H9 (cell line): ENCODE measurements around the gene TMEM131. TPM values are rescaled to one million over a fixed set of nuclear protein-coding genes. Genes with fewer than 3 reads are reported as not detected.

Experiments
- DNase-seq: peaks from one replicate; pipeline ENCODE4 v3.0.0-alpha.2; 2017
- H2AFZ ChIP-seq: one replicate; pipeline ENCODE4 v1.6.1; 2013; ENCODE audit warnings: mild to moderate bottlenecking, low read length, control low read depth, moderate library complexity
- H2AK5ac ChIP-seq: 2 replicates; pipeline ENCODE4 v1.6.1; 2013; ENCODE audit warnings: low read length, control low read depth, mixed read lengths; ENCODE audit not compliant: insufficient read length
- H2BK120ac ChIP-seq: one replicate; pipeline ENCODE4 v1.6.1; 2013; ENCODE audit warnings: low read depth, mild to moderate bottlenecking, low read length, control low read depth, inconsistent platforms; ENCODE audit not compliant: poor library complexity, severe bottlenecking
- H2BK12ac ChIP-seq: 2 replicates; pipeline ENCODE4 v1.6.1; 2013; ENCODE audit warnings: low read length, control low read depth, mixed read lengths, low read depth; ENCODE audit not compliant: insufficient read length
- H2BK15ac ChIP-seq: 2 replicates; pipeline ENCODE4 v1.6.1; 2013; ENCODE audit warnings: low read depth, low read length, control low read depth
- H2BK20ac ChIP-seq: one replicate; pipeline ENCODE4 v1.6.1; 2013; ENCODE audit warnings: low read depth, mild to moderate bottlenecking, low read length, control low read depth, inconsistent platforms; ENCODE audit not compliant: poor library complexity, severe bottlenecking
- H2BK5ac ChIP-seq: 2 replicates; pipeline ENCODE4 v1.6.1; 2013; ENCODE audit warnings: low read length, control low read depth, mixed read lengths; ENCODE audit not compliant: insufficient read length
- H3K14ac ChIP-seq: 2 replicates; pipeline ENCODE4 v1.6.1; 2013; ENCODE audit warnings: low read length, control low read depth; ENCODE audit not compliant: insufficient read depth
- H3K18ac ChIP-seq: 2 replicates; pipeline ENCODE4 v1.6.1; 2013; ENCODE audit warnings: low read depth, mild to moderate bottlenecking, mixed read lengths, low read length, control low read depth; ENCODE audit not compliant: insufficient read length
- H3K23ac ChIP-seq: 2 replicates; pipeline ENCODE4 v1.6.1; 2013; ENCODE audit warnings: low read length, control low read depth, mixed read lengths, low read depth; ENCODE audit not compliant: insufficient read length
- H3K23me2 ChIP-seq: 2 replicates; pipeline ENCODE4 v1.6.1; 2013; ENCODE audit warnings: low read depth, mild to moderate bottlenecking, mixed read lengths, low read length, control low read depth; ENCODE audit not compliant: insufficient read length, poor library complexity, severe bottlenecking
- H3K27ac ChIP-seq: 2 replicates; pipeline ENCODE4 v1.5.1; 2013; ENCODE audit warnings: low read length, control low read depth, mixed read lengths, low read depth; ENCODE audit not compliant: insufficient read length
- H3K27me3 ChIP-seq: 2 replicates; pipeline ENCODE4 v1.6.1; 2013; ENCODE audit warnings: low read length, control low read depth, inconsistent platforms; ENCODE audit not compliant: insufficient read depth
- H3K4ac ChIP-seq: 2 replicates; pipeline ENCODE4 v1.6.1; 2013; ENCODE audit warnings: low read depth, mild to moderate bottlenecking, control low read depth, inconsistent platforms, low read length, moderate library complexity
- H3K4me1 ChIP-seq: 2 replicates; pipeline ENCODE4 v1.6.1; 2013; ENCODE audit warnings: low read length, control low read depth, inconsistent platforms; ENCODE audit not compliant: insufficient read depth
- H3K4me2 ChIP-seq: 2 replicates; pipeline ENCODE4 v1.6.1; 2013; ENCODE audit warnings: low read length, control low read depth, mixed read lengths; ENCODE audit not compliant: insufficient read length, insufficient read depth
- H3K56ac ChIP-seq: 2 replicates; pipeline ENCODE4 v1.6.1; 2013; ENCODE audit warnings: low read depth, mild to moderate bottlenecking, mixed read lengths, low read length, control low read depth; ENCODE audit not compliant: insufficient read length
- H3K79me1 ChIP-seq: 2 replicates; pipeline ENCODE4 v1.6.1; 2013; ENCODE audit warnings: low read depth, mild to moderate bottlenecking, moderate library complexity, low read length, control low read depth, inconsistent platforms; ENCODE audit not compliant: insufficient read depth, poor library complexity, severe bottlenecking
- H3K79me2 ChIP-seq: 2 replicates; pipeline ENCODE4 v1.6.1; 2013; ENCODE audit warnings: low read length, control low read depth, inconsistent platforms; ENCODE audit not compliant: insufficient read depth
- H3K9ac ChIP-seq: 2 replicates; pipeline ENCODE4 v1.6.1; 2013; ENCODE audit warnings: low read length, control low read depth, mixed read lengths; ENCODE audit not compliant: insufficient read length; ENCODE audit errors: extremely low read depth
- H3K9me3 ChIP-seq: one replicate; pipeline ENCODE4 v1.6.1; 2013; ENCODE audit warnings: low read depth, low read length, inconsistent platforms; ENCODE audit not compliant: control insufficient read depth
- H3T11ph ChIP-seq: one replicate; pipeline ENCODE4 v1.6.1; 2013; ENCODE audit warnings: mild to moderate bottlenecking, low read length, control low read depth, inconsistent platforms
- H4K20me1 ChIP-seq: one replicate; pipeline ENCODE4 v1.6.1; 2013; ENCODE audit not compliant: control insufficient read depth, insufficient read length, insufficient read depth
- H4K5ac ChIP-seq: 2 replicates; pipeline ENCODE4 v1.6.1; 2013; ENCODE audit warnings: low read depth, mild to moderate bottlenecking, mixed read lengths, low read length, control low read depth; ENCODE audit not compliant: insufficient read length
- H4K8ac ChIP-seq: replicated peaks from 2 replicates; pipeline ENCODE4 v1.6.1; 2013; ENCODE audit warnings: low read length, control low read depth, mixed read lengths, low read depth; ENCODE audit not compliant: insufficient read length
- H4K91ac ChIP-seq: 2 replicates; pipeline ENCODE4 v1.6.1; 2013; ENCODE audit warnings: low read depth, mild to moderate bottlenecking, moderate library complexity, mixed read lengths, low read length, control low read depth; ENCODE audit not compliant: insufficient read length
- H3K27ac Mint-ChIP-seq, 3 experiments: 2 replicates in 2 of 3; 3 replicates in 1 of 3; pipeline ENCODE4 v1.8.0; 2020 to 2021; ENCODE audit warnings: mixed read lengths in 3 of 3, mild to moderate bottlenecking in 1 of 3, moderate library complexity in 1 of 3
- H3K27me3 Mint-ChIP-seq: 2 replicates; pipeline ENCODE4 v1.8.0; 2021; ENCODE audit warnings: low read depth, mild to moderate bottlenecking, moderate library complexity, mixed read lengths
- H3K36me3 Mint-ChIP-seq, 3 experiments: 2 replicates in 2 of 3; 3 replicates in 1 of 3; pipeline ENCODE4 v1.8.0; 2020 to 2021; ENCODE audit warnings: low read depth in 3 of 3, mixed read lengths in 3 of 3; ENCODE audit not compliant: insufficient read depth in 1 of 3
- H3K4me1 Mint-ChIP-seq, 2 experiments: 2 replicates each; pipeline ENCODE4 v1.8.0; 2020; ENCODE audit warnings: mixed read lengths in 2 of 2
- H3K4me3 Mint-ChIP-seq, 2 experiments: 2 replicates in 1 of 2; 3 replicates in 1 of 2; pipeline ENCODE4 v1.8.0; 2020 to 2021; ENCODE audit warnings: mild to moderate bottlenecking in 2 of 2, mixed read lengths in 2 of 2, moderate library complexity in 1 of 2
- H3K9me3 Mint-ChIP-seq, 2 experiments: 2 replicates in 1 of 2; 3 replicates in 1 of 2; pipeline ENCODE4 v1.8.0; 2020; ENCODE audit warnings: mild to moderate bottlenecking in 2 of 2, mixed read lengths in 2 of 2, moderate library complexity in 1 of 2
- WGBS: extraction: QIAGEN DNeasy Blood & Tissue Kit; methylation state at CpG from one replicate; pipeline ENCODE4 v1.1.7; 2013; ENCODE audit warnings: missing lambda C conversion rate, low lambda C conversion rate, mixed read lengths; ENCODE audit not compliant: insufficient read length; ENCODE audit errors: extremely low coverage; 5-methylcytosine and 5-hydroxymethylcytosine counted together
- total RNA-seq: library from RNA; stranded (reverse); gene quantifications from 2 replicates; pipeline ENCODE4 v1.2.1, GENCODE V29; 2021
- TF ChIP-seq, protein P1 (sequence below): fragments of 200-600 bp; sonication (generic); conservative IDR thresholded peaks from 3 replicates; pipeline ENCODE4 v1.8.0; 2021; ENCODE audit warnings: antibody characterized with exemption, mild to moderate bottlenecking

Gene TMEM131
- total RNA-seq, 1 experiment from 2014 or later: 20.9 TPM

- no peak overlapping the region; a peak in 2 of 7 replicates for H3K27ac Mint-ChIP-seq
- WGBS: no CpG with 5 or more reads among the region's 7 CpGs
- no peaks in the 10 kb centered on the region for H4K20me1 ChIP-seq
These were observed 4.5 kb downstream of the TMEM131 start for GRCh38 chr2:97991081-97991856.

More at GRCh38 chr2:97991081-97991856, 4.5 kb downstream of the TMEM131 start:
- no peak overlapping the region for H4K8ac ChIP-seq
- no peak overlapping the region for H2BK120ac ChIP-seq
- no peak overlapping the region for H2BK12ac ChIP-seq
- H3K36me3 Mint-ChIP-seq: peaks cover 1 to 15% (median 6%) of the 10 kb centered on the region in 3 experiments; a peak in 5 of 7 replicates
- peaks cover 18 to 21% of the 10 kb centered on the region in 2 experiments for H3K4me1 Mint-ChIP-seq
- H3K27me3 Mint-ChIP-seq: no peaks in the 10 kb centered on the region
- H4K91ac ChIP-seq: no peak overlapping the region
- no peak overlapping the region for H3K14ac ChIP-seq
- no peaks in the 10 kb centered on the region; the same call in 1 of the 2 replicates for H3K4me1 ChIP-seq
- H2AFZ ChIP-seq: no peak overlapping the region
- H3K4me2 ChIP-seq: no peak overlapping the region
- TF ChIP-seq, protein P1, sequence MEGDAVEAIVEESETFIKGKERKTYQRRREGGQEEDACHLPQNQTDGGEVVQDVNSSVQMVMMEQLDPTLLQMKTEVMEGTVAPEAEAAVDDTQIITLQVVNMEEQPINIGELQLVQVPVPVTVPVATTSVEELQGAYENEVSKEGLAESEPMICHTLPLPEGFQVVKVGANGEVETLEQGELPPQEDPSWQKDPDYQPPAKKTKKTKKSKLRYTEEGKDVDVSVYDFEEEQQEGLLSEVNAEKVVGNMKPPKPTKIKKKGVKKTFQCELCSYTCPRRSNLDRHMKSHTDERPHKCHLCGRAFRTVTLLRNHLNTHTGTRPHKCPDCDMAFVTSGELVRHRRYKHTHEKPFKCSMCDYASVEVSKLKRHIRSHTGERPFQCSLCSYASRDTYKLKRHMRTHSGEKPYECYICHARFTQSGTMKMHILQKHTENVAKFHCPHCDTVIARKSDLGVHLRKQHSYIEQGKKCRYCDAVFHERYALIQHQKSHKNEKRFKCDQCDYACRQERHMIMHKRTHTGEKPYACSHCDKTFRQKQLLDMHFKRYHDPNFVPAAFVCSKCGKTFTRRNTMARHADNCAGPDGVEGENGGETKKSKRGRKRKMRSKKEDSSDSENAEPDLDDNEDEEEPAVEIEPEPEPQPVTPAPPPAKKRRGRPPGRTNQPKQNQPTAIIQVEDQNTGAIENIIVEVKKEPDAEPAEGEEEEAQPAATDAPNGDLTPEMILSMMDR: no peak
- no peak overlapping the region for H2BK15ac ChIP-seq
- no peak overlapping the region for H3K18ac ChIP-seq
- no peaks in the 10 kb centered on the region for H3K9me3 ChIP-seq
- no peak overlapping the region for H4K5ac ChIP-seq
- no peak overlapping the region for H3K23ac ChIP-seq
- H3K27me3 ChIP-seq: no peaks in the 10 kb centered on the region
- H3K79me2 ChIP-seq: peaks cover 8% of the 10 kb centered on the region; the same call in 1 of the 2 replicates
- no peak overlapping the region for H3K27ac ChIP-seq
- peaks cover 2% of the 10 kb centered on the region for H3K79me1 ChIP-seq
- no peak for DNase-seq
- H3K9me3 Mint-ChIP-seq: peaks cover 13 to 15% of the 10 kb centered on the region in 2 experiments; a peak in 4 of 5 replicates
- no peak overlapping the region for H3K4me3 Mint-ChIP-seq
- peaks cover 1% of the 10 kb centered on the region for H3K23me2 ChIP-seq
- H3K56ac ChIP-seq: no peak overlapping the region
- no peak overlapping the region for H2AK5ac ChIP-seq
- H2BK5ac ChIP-seq: no peak overlapping the region
- H3K9ac ChIP-seq: no peak overlapping the region
- no peak overlapping the region for H3K4ac ChIP-seq
- H3T11ph ChIP-seq: no peak overlapping the region
- H2BK20ac ChIP-seq: no peak overlapping the region
